ENCODE measurements around the gene PRKAR1B.

Gene PRKAR1B

DNA sequence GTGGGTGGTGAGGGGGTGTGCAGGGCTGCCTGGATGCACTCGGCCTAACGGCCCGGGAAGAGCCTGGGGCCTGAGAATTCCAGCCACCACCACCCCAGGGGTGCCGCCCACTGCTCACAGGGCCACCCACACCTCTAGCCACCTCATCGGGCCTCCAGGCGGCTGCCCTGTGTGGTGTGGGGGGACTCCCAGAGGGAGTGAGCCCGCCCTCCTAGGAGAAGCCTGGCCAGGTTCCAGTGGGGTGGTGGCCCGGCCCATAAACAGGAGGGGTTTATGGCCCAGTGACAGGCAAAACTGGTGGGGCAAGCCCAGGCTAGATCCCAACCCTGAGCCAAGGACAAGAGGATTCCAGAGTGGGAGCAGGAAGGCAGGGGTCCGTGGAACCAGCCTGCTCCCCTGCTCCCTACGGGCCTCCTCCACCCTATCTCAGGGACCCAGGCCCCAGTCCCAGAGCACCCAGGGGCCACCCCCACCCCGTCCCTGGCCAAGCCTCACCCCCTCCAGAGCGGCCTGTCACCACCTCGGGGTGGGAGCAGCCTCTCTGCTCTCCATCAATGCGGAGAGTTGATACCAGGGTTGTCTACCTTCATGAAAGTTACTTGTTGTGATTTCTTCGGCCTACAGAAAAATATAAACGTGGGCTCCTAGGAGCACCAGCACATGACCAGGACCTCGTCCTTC lies 187.2 kb downstream of the PRKAR1B start:
- H3K4me1 ChIP-seq (ENCODE audit: insufficient read depth, insufficient read length) = peaks cover 37% of the 10 kb centered on the region
- DNase-seq (ENCODE audit: low read depth, low spot score) = no peak
- no peak overlapping the region for H3K4me3 ChIP-seq (ENCODE audit: insufficient read length, low read depth)
- TF ChIP-seq ZNF274 (IDR thresholded peaks at IDR 0.05; ENCODE audit: low read depth, low read length) (no peak), YY1 (IDR thresholded peaks at IDR 0.05; ENCODE audit: insufficient read depth, insufficient read length) (no peak), SUZ12 (IDR thresholded peaks at IDR 0.05; ENCODE audit: extremely low read depth, insufficient read depth, insufficient read length) (no peak)
- no peaks in the 10 kb centered on the region for H3K36me3 ChIP-seq (ENCODE audit: insufficient read depth, insufficient read length, low read length)
- H3K9ac ChIP-seq (ENCODE audit: insufficient read length, low read depth) = peak overlapping the region; percentile 16
- H3K27me3 ChIP-seq (ENCODE audit: insufficient read depth, insufficient read length) = no peaks in the 10 kb centered on the region
- no peaks in the 10 kb centered on the region for H3K9me3 ChIP-seq (ENCODE audit: insufficient read depth, low read length)

- DNase-seq (ENCODE audit: low read depth, low spot score) = no peak
- Histone ChIP-seq H3K9me3 (ENCODE audit: insufficient read depth, low read length) (no peaks in the 10 kb centered on the region), H3K4me3 (ENCODE audit: insufficient read length, low read depth) (no peak overlapping the region), H3K36me3 (ENCODE audit: insufficient read depth, insufficient read length, low read length) (no peaks in the 10 kb centered on the region), H3K4me1 (ENCODE audit: insufficient read depth, insufficient read length) (peaks cover 37% of the 10 kb centered on the region), H3K9ac (ENCODE audit: insufficient read length, low read depth) (peak overlapping the region; percentile 76), H3K27me3 (ENCODE audit: insufficient read depth, insufficient read length) (no peaks in the 10 kb centered on the region)
- TF ChIP-seq ZNF274 (IDR thresholded peaks at IDR 0.05; ENCODE audit: low read depth, low read length) = no peak
- no peak for TF ChIP-seq SUZ12 (IDR thresholded peaks at IDR 0.05; ENCODE audit: extremely low read depth, insufficient read depth, insufficient read length)
- TF ChIP-seq YY1 (IDR thresholded peaks at IDR 0.05; ENCODE audit: insufficient read depth, insufficient read length) = no peak
Observed at GRCh38 chr7:538764-539685, 188.1 kb downstream of the PRKAR1B start.

DNA sequence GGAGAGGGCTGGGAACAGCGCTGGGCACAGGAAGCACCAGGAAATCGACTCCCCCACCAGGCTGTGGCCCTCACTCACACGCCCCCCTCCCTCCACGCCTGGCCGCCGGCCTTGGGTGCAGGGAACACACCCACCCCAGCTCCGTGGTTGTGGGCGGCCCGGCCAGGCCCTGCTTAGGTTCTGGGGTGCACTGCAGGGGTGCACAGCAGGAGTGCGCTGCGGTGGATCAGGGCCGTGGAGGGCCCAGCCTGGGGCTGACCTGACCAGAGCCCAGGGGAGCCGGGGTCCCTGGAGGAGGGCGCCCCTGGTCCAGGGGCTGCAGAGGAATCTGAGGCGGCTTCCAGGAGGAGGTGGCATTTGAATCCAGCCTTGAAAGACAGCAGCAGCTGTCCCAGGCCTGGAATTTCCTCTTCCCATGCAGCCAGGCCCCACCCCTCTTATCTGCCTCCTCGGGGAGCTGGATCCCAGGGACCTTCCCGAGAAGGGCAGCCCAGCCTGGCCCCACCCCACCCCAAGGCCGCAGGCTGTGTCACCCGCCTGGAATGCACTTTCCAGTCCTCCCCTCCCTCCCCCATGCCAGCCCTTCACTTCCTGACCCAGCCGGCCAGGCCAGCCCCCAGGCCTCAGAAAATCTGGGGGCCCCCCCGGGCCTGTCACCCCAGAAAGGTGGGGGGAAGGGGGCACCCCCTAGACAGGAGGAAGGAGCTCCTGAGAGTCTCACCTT lies 189.0 kb downstream of the PRKAR1B start:
- H3K9me3 ChIP-seq (ENCODE audit: insufficient read depth, low read length) = no peaks in the 10 kb centered on the region

DNA sequence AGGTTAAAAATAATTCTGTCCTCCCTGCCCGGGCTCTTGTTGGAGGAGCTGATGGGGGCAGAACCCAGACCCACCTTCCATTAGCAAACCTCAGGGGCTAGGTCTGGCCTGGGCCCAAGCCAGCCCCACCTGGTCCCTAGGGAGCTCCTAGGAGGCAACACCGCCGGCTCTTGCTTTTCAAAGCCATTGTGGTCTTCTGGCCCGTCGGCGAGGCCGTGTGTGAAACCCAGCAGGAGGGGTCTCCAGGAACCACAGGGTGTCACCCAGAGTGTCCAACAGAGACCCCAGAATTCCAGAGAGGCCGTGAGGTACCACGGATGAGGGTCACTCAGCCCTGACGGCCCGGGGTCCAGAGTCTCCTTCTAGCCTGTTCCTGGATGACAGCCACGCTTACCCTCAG lies 190.8 kb downstream of the PRKAR1B start:
- TF ChIP-seq YY1 (IDR thresholded peaks at IDR 0.05; ENCODE audit: insufficient read depth, insufficient read length) = no peak
- TF ChIP-seq ZNF274 (IDR thresholded peaks at IDR 0.05; ENCODE audit: low read depth, low read length) = no peak
- TF ChIP-seq SUZ12 (IDR thresholded peaks at IDR 0.05; ENCODE audit: extremely low read depth, insufficient read depth, insufficient read length) = no peak
- no peak for DNase-seq (ENCODE audit: low read depth, low spot score)
- Histone ChIP-seq H3K4me1 (ENCODE audit: insufficient read depth, insufficient read length) (peaks cover 21% of the 10 kb centered on the region), H3K27me3 (ENCODE audit: insufficient read depth, insufficient read length) (no peaks in the 10 kb centered on the region), H3K9me3 (ENCODE audit: insufficient read depth, low read length) (no peaks in the 10 kb centered on the region), H3K9ac (ENCODE audit: insufficient read length, low read depth) (no peak overlapping the region), H3K36me3 (ENCODE audit: insufficient read depth, insufficient read length, low read length) (no peaks in the 10 kb centered on the region), H3K4me3 (ENCODE audit: insufficient read length, low read depth) (no peak overlapping the region)

More for the DNA sequence above, 189.0 kb downstream of the PRKAR1B start:
- no peaks in the 10 kb centered on the region for H3K36me3 ChIP-seq (ENCODE audit: insufficient read depth, insufficient read length, low read length)
- H3K4me3 ChIP-seq (ENCODE audit: insufficient read length, low read depth) = no peak overlapping the region
- DNase-seq (ENCODE audit: low read depth, low spot score) = no peak
- peak overlapping the region; percentile 83 for H3K9ac ChIP-seq (ENCODE audit: insufficient read length, low read depth)
- no peaks in the 10 kb centered on the region for H3K27me3 ChIP-seq (ENCODE audit: insufficient read depth, insufficient read length)
- peaks cover 34% of the 10 kb centered on the region for H3K4me1 ChIP-seq (ENCODE audit: insufficient read depth, insufficient read length)
- TF ChIP-seq SUZ12 (IDR thresholded peaks at IDR 0.05; ENCODE audit: extremely low read depth, insufficient read depth, insufficient read length) = no peak
- no peak for TF ChIP-seq YY1 (IDR thresholded peaks at IDR 0.05; ENCODE audit: insufficient read depth, insufficient read length)
- no peak for TF ChIP-seq ZNF274 (IDR thresholded peaks at IDR 0.05; ENCODE audit: low read depth, low read length)

DNA sequence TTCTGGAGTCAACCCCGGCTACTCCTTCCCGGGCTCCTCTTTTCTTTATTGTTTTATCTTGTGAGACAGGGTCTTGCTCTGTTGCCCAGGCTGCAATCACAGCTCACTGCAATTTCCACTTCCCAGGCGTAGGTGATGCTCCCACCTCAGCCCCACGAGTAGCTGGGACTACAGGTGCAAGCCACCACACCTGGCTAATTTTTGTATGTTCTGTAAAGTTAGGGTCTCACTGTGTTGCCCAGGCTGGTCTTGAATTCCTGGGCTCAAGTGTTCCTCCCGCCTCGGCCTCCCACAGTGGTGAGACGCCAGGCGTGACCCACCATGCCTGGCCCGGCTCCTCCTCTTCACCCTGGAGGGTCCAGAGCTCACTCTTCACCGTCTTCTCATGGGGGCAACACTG lies 192.1 kb downstream of the PRKAR1B start:
- DNase-seq (ENCODE audit: low read depth, low spot score) = no peak
- no peak for TF ChIP-seq ZNF274 (IDR thresholded peaks at IDR 0.05; ENCODE audit: low read depth, low read length)
- TF ChIP-seq YY1 (IDR thresholded peaks at IDR 0.05; ENCODE audit: insufficient read depth, insufficient read length) = no peak
- no peak for TF ChIP-seq SUZ12 (IDR thresholded peaks at IDR 0.05; ENCODE audit: extremely low read depth, insufficient read depth, insufficient read length)
- no peak overlapping the region for H3K4me3 ChIP-seq (ENCODE audit: insufficient read length, low read depth)
- H3K36me3 ChIP-seq (ENCODE audit: insufficient read depth, insufficient read length, low read length) = no peaks in the 10 kb centered on the region
- H3K9me3 ChIP-seq (ENCODE audit: insufficient read depth, low read length) = no peaks in the 10 kb centered on the region
- peaks cover 19% of the 10 kb centered on the region for H3K4me1 ChIP-seq (ENCODE audit: insufficient read depth, insufficient read length)
- H3K27me3 ChIP-seq (ENCODE audit: insufficient read depth, insufficient read length) = no peaks in the 10 kb centered on the region
- H3K9ac ChIP-seq (ENCODE audit: insufficient read length, low read depth) = no peak overlapping the region

DNA sequence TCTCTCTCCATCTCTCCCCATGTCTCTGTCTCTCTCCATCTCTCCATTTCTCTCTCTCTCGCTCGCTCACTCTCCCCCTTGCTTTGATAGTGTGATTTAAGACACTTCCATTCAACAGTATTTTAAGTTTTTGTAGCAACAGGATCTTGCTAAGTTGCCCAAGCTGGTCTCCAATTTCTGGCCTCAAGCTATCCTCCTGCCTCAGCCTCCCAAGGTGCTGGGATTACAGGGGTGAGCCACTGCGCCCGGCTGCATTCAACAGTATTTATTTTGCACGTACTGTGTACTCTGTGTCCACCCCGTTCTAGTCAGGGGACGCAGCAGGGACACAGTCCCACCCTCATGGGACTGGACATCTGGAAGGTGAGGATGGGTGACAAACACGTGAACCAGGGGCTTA lies 193.0 kb downstream of the PRKAR1B start:
- Histone ChIP-seq H3K9me3 (ENCODE audit: insufficient read depth, low read length) (no peaks in the 10 kb centered on the region), H3K9ac (ENCODE audit: insufficient read length, low read depth) (no peak overlapping the region), H3K27me3 (ENCODE audit: insufficient read depth, insufficient read length) (no peaks in the 10 kb centered on the region), H3K4me1 (ENCODE audit: insufficient read depth, insufficient read length) (peaks cover 11% of the 10 kb centered on the region), H3K4me3 (ENCODE audit: insufficient read length, low read depth) (no peak overlapping the region), H3K36me3 (ENCODE audit: insufficient read depth, insufficient read length, low read length) (no peaks in the 10 kb centered on the region)
- TF ChIP-seq YY1 (IDR thresholded peaks at IDR 0.05; ENCODE audit: insufficient read depth, insufficient read length) (no peak), ZNF274 (IDR thresholded peaks at IDR 0.05; ENCODE audit: low read depth, low read length) (no peak), SUZ12 (IDR thresholded peaks at IDR 0.05; ENCODE audit: extremely low read depth, insufficient read depth, insufficient read length) (no peak)
- no peak for DNase-seq (ENCODE audit: low read depth, low spot score)

All from NT2/D1 (cell line).